GM12801 (cell line): ENCODE data around the gene DNAH6.

Experiments used
- CTCF ChIP-seq: IDR thresholded peaks from one replicate; pipeline ENCODE4 v1.5.1; 2011; ENCODE audit warnings: control low read depth; ENCODE audit not compliant: insufficient read length; ENCODE audit errors: extremely low read depth

DNAH6 gene

GRCh38 chr2:84778911-84779690, 262.8 kb downstream of the DNAH6 start:
- no peak for TF ChIP-seq CTCF

- no peak for TF ChIP-seq CTCF
Observed at GRCh38 chr2:84779781-84780180, 263.5 kb downstream of the DNAH6 start.

GRCh38 chr2:84781942-84782716, 265.8 kb downstream of the DNAH6 start:
- no peak for TF ChIP-seq CTCF

- TF ChIP-seq CTCF: no peak
Observed at GRCh38 chr2:84782717-84783442, 266.6 kb downstream of the DNAH6 start.

GRCh38 chr2:84785950-84786349, 269.7 kb downstream of the DNAH6 start:
- TF ChIP-seq CTCF: no peak

GRCh38 chr2:84786601-84787000, 270.3 kb downstream of the DNAH6 start:
- no peak for TF ChIP-seq CTCF

- no peak for TF ChIP-seq CTCF
Observed at GRCh38 chr2:84788027-84788426, 271.7 kb downstream of the DNAH6 start.
